Right cardiac atrium (tissue), 5 donors: ENCODE results near the gene MTNR1B. TPM values are rescaled to one million over a fixed set of nuclear protein-coding genes. Genes with fewer than 3 reads are reported as not detected.
A peak's percentile ranks its signal among the peaks of the same experiment; 100 is the strongest.

Experiments
- ATAC-seq, 2 donors: fragments of 200-7000 bp; cut with Tn5 transposase; one replicate each; pipeline versions ENCODE4 v1.8.0 to v1.9.1; 2020; ENCODE audit warnings: moderate library complexity in 2 of 2, mild to moderate bottlenecking in 1 of 2
- DNase-seq, 3 donors: peaks; one replicate each; pipeline ENCODE4 v3.0.0-alpha.2; 2020
- H3K27ac ChIP-seq: one replicate; pipeline ENCODE4 v1.5.1; 2013; ENCODE audit warnings: mild to moderate bottlenecking, low read length, control low read depth, moderate library complexity
- H3K27me3 ChIP-seq: one replicate; pipeline ENCODE4 v1.6.1; 2013; ENCODE audit not compliant: control insufficient read depth, insufficient read depth
- H3K4me1 ChIP-seq: one replicate; pipeline ENCODE4 v1.6.1; 2013; ENCODE audit warnings: low read length; ENCODE audit not compliant: control insufficient read depth, insufficient read depth
- H3K4me3 ChIP-seq: one replicate; pipeline ENCODE4 v1.5.1; 2013; ENCODE audit warnings: low read length, control low read depth
- H3K9me3 ChIP-seq: one replicate; pipeline ENCODE4 v1.6.1; 2013; ENCODE audit warnings: low read length; ENCODE audit not compliant: control insufficient read depth
- WGBS: extraction: QIAGEN DNeasy Blood & Tissue Kit; methylation state at CpG from one replicate; pipeline ENCODE4 v1.1.7; 2013; 5-methylcytosine and 5-hydroxymethylcytosine counted together
- intact Hi-C, 4 donors: fragments of 100-400 bp; cut with DNase I; formaldehyde crosslinking; loops; one replicate each; pipeline versions ENCODE4 v1.11.0 to v1.14.0; 2022 to 2023
- polyA plus RNA-seq: library from polyadenylated mRNA; stranded (reverse); fragments of 200-250 nt; gene quantifications from one replicate; pipeline ENCODE4 v1.2.3, GENCODE V29; 2013
- total RNA-seq, 4 donors: library from RNA; stranded (reverse); fragmentation: NEBNext Ultra II Directional; extraction: Animal tissue kit (Norgen Biotek cat#: 25700); gene quantifications; one replicate each; pipeline ENCODE4 v1.2.1, GENCODE V29; 2021
- donor health status: healthy with polysubstance abuse.
- donor health status: DM: no; HTN: yes; CAD: no.
- donor health status: DM: no; HTN: no; CAD: no.
- donor health status: DM: no; HTN: yes; CAD: no; lungs with severe emphysema.
- donor health status: DM: yes; HTN: yes; CAD: no.

MTNR1B gene
- total and polyA plus RNA-seq, 5 donors, result not detected

DNA sequence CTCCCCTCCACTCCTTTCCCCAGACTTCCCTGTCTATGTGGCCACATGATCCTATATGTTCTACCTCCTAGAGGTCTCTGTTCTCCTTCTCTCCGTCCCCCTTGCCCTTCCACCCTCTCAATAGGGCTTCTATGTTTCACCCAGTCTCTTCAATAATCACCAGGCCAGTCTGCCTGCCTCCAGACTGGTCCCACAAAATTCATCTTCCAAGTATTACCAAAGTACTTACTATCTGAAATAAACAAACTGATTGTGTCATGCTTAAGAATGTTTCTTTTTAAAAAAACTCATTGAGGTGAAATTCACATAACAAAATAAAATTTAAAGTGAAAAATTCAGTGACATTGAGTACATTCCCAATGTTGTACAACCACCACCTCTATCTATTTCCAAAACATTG lies 44.2 kb downstream of the MTNR1B start:
- no peak for DNase-seq
- ATAC-seq, result no peak
- Histone ChIP-seq H3K27me3 (no peaks in the 10 kb centered on the region), H3K27ac (no peak overlapping the region), H3K9me3 (no peaks in the 10 kb centered on the region), H3K4me3 (no peak overlapping the region), H3K4me1 (no peaks in the 10 kb centered on the region)
- WGBS, result 58% methylated on average over 1 of the region's 1 CpG
- intact Hi-C loops, result no loop called here

DNA sequence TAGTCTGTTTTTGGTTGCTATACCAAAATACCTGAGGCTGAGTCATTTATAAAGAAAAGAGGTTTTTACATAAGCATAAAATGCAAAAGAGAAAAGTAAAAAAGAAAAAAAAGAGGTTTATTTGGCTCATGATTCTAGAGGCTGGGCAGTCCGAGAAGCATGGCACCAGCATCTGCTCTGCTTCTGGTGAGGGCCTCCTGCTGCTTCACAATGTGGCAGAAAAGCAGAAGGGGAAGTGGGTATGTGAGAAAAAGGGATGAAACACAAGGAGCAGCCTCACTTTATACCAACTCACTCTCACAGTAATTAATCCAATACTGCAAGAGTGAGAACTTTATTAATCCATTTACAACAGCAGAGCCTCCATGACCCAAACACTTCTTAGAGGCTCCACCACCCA lies 47.1 kb downstream of the MTNR1B start:
- DNase-seq, result no peak
- intact Hi-C loops, result no loop called here
- Histone ChIP-seq H3K27me3 (no peaks in the 10 kb centered on the region), H3K27ac (no peak overlapping the region), H3K4me3 (no peak overlapping the region), H3K4me1 (no peaks in the 10 kb centered on the region), H3K9me3 (no peaks in the 10 kb centered on the region)
- WGBS, result 87% methylated on average over 1 of the region's 1 CpG
- ATAC-seq, result no peak

GRCh38 chr11:93017821-93018690 lies 48.6 kb downstream of the MTNR1B start:
- WGBS, result 76% methylated on average over 9 of the region's 9 CpGs
- H3K9me3 ChIP-seq, result no peaks in the 10 kb centered on the region
- no peaks in the 10 kb centered on the region for H3K4me1 ChIP-seq
- DNase-seq (peak in 1 of 3 donors; percentile 26), ATAC-seq (no peak)
- no peaks in the 10 kb centered on the region for H3K27me3 ChIP-seq
- intact Hi-C loops, result no loop called here
- no peak overlapping the region for H3K4me3 ChIP-seq
- H3K27ac ChIP-seq, result no peak overlapping the region

GRCh38 chr11:93020248-93021046 lies 51.0 kb downstream of the MTNR1B start:
- H3K4me1 ChIP-seq, result no peaks in the 10 kb centered on the region
- no peaks in the 10 kb centered on the region for H3K9me3 ChIP-seq
- DNase-seq, result no peak
- no peak overlapping the region for H3K27ac ChIP-seq
- no peak for ATAC-seq
- H3K27me3 ChIP-seq, result no peaks in the 10 kb centered on the region
- 33% methylated on average over 5 of the region's 5 CpGs for WGBS
- no peak overlapping the region for H3K4me3 ChIP-seq
- intact Hi-C loops, result no loop called here

- DNase-seq (no peak), ATAC-seq (no peak)
- 60% methylated on average over 1 of the region's 1 CpG for WGBS
- no peak overlapping the region for H3K4me3 ChIP-seq
- H3K27ac ChIP-seq, result no peak overlapping the region
- intact Hi-C loops, result no loop called here
- no peaks in the 10 kb centered on the region for H3K27me3 ChIP-seq
- no peaks in the 10 kb centered on the region for H3K4me1 ChIP-seq
- no peaks in the 10 kb centered on the region for H3K9me3 ChIP-seq
Observed at GRCh38 chr11:93024369-93024768, 54.9 kb downstream of the MTNR1B start.

GRCh38 chr11:93025558-93026255 lies 56.3 kb downstream of the MTNR1B start:
- 64% methylated on average over 3 of the region's 3 CpGs for WGBS
- Histone ChIP-seq H3K4me3 (no peak overlapping the region), H3K27me3 (no peaks in the 10 kb centered on the region), H3K4me1 (no peaks in the 10 kb centered on the region), H3K27ac (no peak overlapping the region), H3K9me3 (no peaks in the 10 kb centered on the region)
- DNase-seq, result no peak
- no peak for ATAC-seq
- intact Hi-C loops, result no loop called here

DNA sequence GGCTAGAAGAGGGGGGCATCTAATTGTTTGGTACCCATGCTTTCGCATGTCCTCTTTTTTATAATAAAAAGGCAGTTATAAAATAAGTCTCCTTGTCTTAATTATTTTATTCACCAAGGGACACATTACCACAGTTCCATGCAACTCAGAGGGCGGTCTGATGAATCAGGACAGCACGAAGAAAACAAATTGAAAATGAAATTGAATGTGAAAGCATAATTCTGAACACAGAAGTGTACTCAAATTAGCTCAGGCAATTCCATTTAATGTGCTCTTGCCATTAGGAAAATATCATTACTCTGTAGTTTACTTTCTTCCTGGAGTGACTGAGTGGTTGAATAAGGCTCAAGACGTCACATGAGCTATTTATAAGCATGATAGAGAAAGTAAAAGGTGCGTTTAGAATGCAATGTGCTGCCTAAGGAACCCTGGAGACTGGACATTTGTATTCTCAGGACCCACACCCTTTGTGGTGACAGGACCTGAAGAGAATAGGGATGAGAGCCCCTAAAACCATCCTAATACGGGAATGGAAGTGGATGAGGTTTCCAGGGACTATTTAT lies 59.6 kb downstream of the MTNR1B start:
- Histone ChIP-seq H3K4me1 (no peaks in the 10 kb centered on the region), H3K9me3 (no peaks in the 10 kb centered on the region), H3K27ac (no peak overlapping the region), H3K27me3 (no peaks in the 10 kb centered on the region), H3K4me3 (no peak overlapping the region)
- no peak for ATAC-seq
- no peak for DNase-seq
- intact Hi-C loops, result no loop called here
- WGBS, result 69% methylated on average over 6 of the region's 6 CpGs

DNA sequence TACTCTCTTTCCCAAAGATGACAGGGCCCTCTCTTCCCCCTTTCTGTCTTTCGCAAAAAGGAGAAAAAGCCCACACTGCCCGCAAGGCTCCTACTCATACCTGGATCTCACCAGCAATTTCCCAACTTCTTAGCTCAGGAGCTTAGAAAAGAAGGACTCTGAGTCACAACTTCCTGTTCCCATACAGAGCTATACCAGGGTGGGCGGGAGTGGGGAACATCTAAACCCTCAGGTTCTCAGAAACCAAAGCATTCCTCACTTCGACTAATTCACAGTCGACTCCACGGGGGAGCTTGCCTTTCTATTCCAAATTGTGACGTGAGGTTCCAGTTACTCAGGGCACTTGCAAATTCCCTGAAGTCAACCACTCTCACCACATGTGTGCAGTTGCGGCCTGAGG lies 61.9 kb downstream of the MTNR1B start:
- 83% methylated on average over 8 of the region's 8 CpGs for WGBS
- intact Hi-C loops, result no loop called here
- H3K27me3 ChIP-seq, result no peaks in the 10 kb centered on the region
- H3K4me3 ChIP-seq, result no peak overlapping the region
- H3K27ac ChIP-seq, result no peak overlapping the region
- H3K9me3 ChIP-seq, result no peaks in the 10 kb centered on the region
- no peaks in the 10 kb centered on the region for H3K4me1 ChIP-seq
- DNase-seq (no peak), ATAC-seq (no peak)

Other genes starting within 250 kb of the MTNR1B start
- gene SLC36A4, start 228.3 kb downstream of the MTNR1B start, total RNA-seq, result 10 to 100 TPM; 11.4 to 15.1 (median 12.3) TPM
- gene SLC36A4, start 228.3 kb downstream of the MTNR1B start, polyA plus RNA-seq, result 6.5 TPM